ENCODE data around the gene CAMKK2.

- no peak for TF ChIP-seq CTCF (IDR thresholded peaks at IDR 0.05; ENCODE audit: low read depth, low read length)
- TF ChIP-seq, protein P1, sequence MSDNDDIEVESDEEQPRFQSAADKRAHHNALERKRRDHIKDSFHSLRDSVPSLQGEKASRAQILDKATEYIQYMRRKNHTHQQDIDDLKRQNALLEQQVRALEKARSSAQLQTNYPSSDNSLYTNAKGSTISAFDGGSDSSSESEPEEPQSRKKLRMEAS (IDR thresholded peaks at IDR 0.05; ENCODE audit: low read depth, low read length) = no peak
Observed at GRCh38 chr12:121248622-121249021, 47.9 kb downstream of the CAMKK2 start.

Data from NB4 (cell line).